Activated CD8-positive, alpha-beta memory T cell treated with anti-CD3 and anti-CD28 coated beads for 36 hours (primary cell): ENCODE measurements around the gene SELENOF. TPM values are rescaled to one million over a fixed set of nuclear protein-coding genes. Genes with fewer than 3 reads are reported as not detected.
"Not testable (repeated sequence)": the region's sequence is repeated elsewhere in the genome, so short reads cannot be mapped to it uniquely, and the experiment has no call there.

ENCODE experiments used
- CTCF ChIA-PET: fragments of 350-600 bp; sonication (Branson Sonifier 250); formaldehyde crosslinking; loops from one replicate; lab custom pipeline; 2021; ENCODE audit warnings: antibody characterized with exemption; lab: Charles Lee
- POLR2A ChIA-PET: fragments of 350-600 bp; sonication (Branson Sonifier 250); formaldehyde crosslinking; loops from one replicate; lab custom pipeline; 2021; ENCODE audit warnings: antibody characterized with exemption; lab: Charles Lee
- total RNA-seq, 2 experiments: library from RNA; stranded (reverse); gene quantifications; one replicate each; pipeline ENCODE4 v1.2.3, GENCODE V29; 2021

Gene SELENOF
- total RNA-seq, 2 experiments from 2014 or later = 155 to 156 TPM

GRCh38 chr1:86826856-86827255, 87.1 kb downstream of the SELENOF start:
- CTCF ChIA-PET = no interaction called here

GRCh38 chr1:86825319-86825718, 88.6 kb downstream of the SELENOF start:
- POLR2A ChIA-PET = no interaction called here
- CTCF ChIA-PET = no interaction called here

More at GRCh38 chr1:86826856-86827255, 87.1 kb downstream of the SELENOF start:
- POLR2A ChIA-PET = no interaction called here

GRCh38 chr1:86823821-86824500, 90.0 kb downstream of the SELENOF start:
- POLR2A ChIA-PET = no interaction called here
- CTCF ChIA-PET = no interaction called here

- ChIA-PET CTCF (no interaction called here), POLR2A (no interaction called here)
Measured at GRCh38 chr1:86823386-86823785, 90.5 kb downstream of the SELENOF start.

GRCh38 chr1:86822459-86822858, 91.5 kb downstream of the SELENOF start:
- ChIA-PET POLR2A (no interaction called here), CTCF (no interaction called here)

DNA sequence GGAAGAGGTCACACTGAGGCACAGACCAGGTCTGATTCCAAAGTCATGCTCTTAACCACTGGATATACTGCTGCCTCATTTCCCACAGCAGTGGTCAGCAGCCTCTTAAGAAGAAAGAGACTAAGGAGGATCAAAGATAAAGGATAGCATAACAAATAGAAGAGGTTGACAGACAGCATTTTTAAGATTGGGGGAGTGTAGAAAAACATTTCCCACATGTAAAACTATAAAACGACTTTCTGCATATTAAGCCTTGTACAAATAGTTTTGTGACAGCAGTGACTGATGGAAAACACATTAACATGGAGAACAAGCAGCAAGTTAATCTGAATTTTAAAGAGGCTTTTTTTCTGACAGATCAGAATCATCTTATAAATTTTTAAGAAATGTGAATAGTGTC, 92.0 kb downstream of the SELENOF start:
- ChIA-PET CTCF (no interaction called here), POLR2A (no interaction called here)

DNA sequence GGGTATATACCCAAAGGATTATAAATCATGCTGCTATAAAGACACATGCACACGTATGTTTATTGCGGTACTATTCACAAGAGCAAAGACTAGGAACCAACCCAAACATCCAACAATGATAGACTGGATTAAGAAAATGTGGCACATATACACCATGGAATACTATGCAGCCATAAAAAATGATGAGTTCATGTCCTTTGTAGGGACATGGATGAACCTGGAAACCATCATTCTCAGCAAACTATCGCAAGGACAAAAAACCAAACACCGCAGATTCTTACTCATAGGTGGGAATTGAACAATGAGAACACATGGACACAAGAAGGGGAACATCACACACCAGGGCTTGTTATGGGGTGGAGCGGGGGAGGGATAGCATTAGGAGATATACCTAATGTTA, 94.0 kb downstream of the SELENOF start:
- POLR2A ChIA-PET, CTCF ChIA-PET: not testable (repeated sequence)

GRCh38 chr1:86817246-86817826, 96.6 kb downstream of the SELENOF start:
- POLR2A ChIA-PET, CTCF ChIA-PET: not testable (repeated sequence)

DNA sequence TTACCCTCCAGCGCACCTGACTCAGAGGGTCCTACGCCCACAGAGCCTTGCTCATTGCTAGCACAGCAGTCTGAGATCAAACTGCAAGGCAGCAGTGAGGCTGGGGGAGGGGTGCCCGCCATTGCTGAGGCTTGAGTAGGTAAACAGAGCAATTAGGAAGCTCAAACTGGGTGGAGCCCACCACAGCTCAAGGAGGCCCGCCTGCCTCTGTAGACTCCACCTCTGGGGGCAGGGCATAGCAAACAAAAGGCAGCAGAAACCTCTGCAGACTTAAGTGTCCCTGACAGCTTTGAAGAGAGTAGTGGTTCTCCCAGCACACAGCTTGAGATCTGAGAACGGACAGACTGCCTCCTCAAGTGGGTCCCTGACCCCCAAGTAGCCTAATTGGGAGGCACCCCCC, 99.8 kb downstream of the SELENOF start:
- POLR2A ChIA-PET, CTCF ChIA-PET: not testable (repeated sequence)

Other genes starting within 250 kb of the SELENOF start
- 10 to 100 TPM; 55.0 to 60.0 TPM for gene SH3GLB1, start 209.6 kb downstream of the SELENOF start, total RNA-seq
- gene HS2ST1, start 509 bp upstream of the SELENOF start, total RNA-seq = 10 to 100 TPM; 22.0 to 23.6 TPM